GM11168 (cell line): ENCODE measurements around the gene WWC1.

Source experiments
- in situ Hi-C: fragments of 300-500 bp; cut with MboI; formaldehyde crosslinking; loops from one replicate; pipeline ENCODE4 v1.12.0; 2022; ENCODE audit warnings: low sequenced_read_pairs; ENCODE audit not compliant: unreplicated experiment

The WWC1 gene

DNA sequence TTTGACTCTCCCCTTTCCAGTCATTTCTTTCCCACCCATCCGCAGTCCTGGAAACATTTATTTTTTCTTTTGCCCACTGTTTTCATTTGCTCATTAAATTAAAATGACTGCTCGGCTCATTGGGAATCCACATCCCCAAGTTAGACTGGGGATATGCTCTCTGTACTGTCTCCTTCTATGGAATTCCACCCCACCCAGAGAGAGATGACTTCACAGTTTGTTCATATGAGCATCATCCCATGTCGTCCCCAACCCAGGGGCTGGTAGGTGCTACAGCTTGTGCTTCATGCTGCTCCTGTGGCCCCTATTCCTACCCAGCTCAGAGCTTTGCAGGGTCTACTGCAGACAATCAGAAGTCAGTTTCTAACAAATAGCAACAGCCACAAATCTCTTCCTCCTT, 178.4 kb downstream of the WWC1 start:
- in situ Hi-C loops: no loop called here

DNA sequence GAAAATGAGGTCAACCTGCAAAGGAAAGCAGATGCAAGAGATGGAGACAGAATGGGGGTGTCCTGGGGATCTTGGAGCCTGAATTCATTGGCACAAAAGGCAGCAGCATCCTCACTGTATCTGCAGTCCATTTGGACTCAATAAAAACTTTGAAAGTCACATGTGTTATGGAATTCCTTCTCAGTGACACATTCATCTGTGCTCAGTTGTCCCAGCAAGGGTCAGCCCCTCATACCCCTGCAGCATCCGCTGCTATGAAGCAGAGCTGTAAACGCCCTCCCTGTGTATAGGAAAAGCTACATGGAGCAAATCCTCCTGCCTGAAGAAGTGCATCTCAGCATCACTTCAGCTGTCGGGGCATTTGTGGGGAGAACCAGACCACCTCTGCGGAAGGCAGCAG, 180.3 kb downstream of the WWC1 start:
- in situ Hi-C loops: no loop called here

DNA sequence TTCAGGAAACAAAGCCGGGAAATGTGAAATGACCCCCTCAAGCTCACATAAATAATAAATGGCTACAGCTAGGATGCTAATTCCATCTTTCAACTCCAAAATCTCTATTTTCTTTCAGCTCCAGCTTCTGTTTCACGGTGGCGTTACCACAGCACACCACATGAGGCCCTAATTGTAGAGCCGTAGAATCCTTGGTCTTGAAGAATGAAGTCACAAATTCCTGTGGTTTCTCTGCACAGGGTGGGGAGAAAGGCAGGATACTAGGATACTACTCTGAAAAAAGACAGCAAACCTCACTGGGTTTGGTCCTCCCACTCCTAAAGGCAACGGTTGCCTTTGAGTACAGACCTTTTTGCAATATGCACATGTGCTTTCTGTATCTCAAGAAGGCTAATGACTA, 180.9 kb downstream of the WWC1 start:
- in situ Hi-C loops: no loop called here

DNA sequence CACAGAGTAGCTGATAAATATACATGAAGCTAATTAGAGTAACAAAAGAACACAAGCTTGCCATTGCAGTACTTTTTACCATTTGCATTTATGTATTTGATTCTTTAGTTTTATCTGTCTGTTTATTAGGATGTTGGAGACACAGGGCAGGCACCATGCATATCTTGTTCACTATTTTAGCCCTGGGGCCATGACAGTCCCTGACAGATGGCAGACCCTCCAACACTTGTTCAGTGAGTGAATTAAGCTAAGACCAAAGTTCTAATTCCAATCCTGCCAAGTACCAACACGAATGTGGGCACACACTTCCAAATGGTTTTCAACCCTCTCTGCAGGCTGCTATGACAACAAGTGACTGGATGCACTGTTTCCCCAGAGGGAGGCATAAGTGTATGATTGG, 182.9 kb downstream of the WWC1 start:
- in situ Hi-C loops: no loop called here

GRCh38 chr5:168477060-168477459, 185.6 kb downstream of the WWC1 start:
- in situ Hi-C loops: no loop called here

- in situ Hi-C loops: no loop called here
Measured at GRCh38 chr5:168479166-168479565, 187.7 kb downstream of the WWC1 start.

GRCh38 chr5:168480601-168481000, 189.2 kb downstream of the WWC1 start:
- in situ Hi-C loops: no loop called here

DNA sequence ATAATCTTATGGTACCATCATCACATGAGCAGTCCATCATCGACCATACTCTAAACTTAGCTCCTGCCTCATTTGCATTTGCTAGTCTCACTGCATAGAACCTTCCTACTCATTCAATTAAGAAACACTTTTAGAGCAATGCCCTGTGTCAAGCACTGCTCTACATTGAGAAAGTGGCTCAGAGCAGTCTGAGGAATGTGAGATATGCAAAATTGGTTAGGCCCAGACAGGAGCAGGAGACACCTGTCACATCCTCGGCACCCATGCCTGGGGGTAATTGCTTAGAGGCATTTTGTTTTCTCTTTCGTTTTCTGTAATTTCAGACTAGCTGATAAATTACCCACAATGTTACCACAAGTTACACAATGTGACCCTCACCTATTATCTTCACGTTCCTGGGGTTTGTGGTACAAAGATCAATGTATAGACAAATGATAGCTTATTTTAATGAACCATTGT, 189.9 kb downstream of the WWC1 start:
- in situ Hi-C loops: no loop called here

- in situ Hi-C loops: no loop called here
Measured at GRCh38 chr5:168482361-168482760, 190.9 kb downstream of the WWC1 start.

- in situ Hi-C loops: no loop called here
Measured at GRCh38 chr5:168486136-168486879, 194.9 kb downstream of the WWC1 start, which contains the start of gene RARS1. RARS1 (plus strand) TSS chr5:168486471; CDS start chr5:168486499, 28 bp downstream.

- in situ Hi-C loops: no loop called here
Measured at GRCh38 chr5:168489059-168489458, 197.6 kb downstream of the WWC1 start.

DNA sequence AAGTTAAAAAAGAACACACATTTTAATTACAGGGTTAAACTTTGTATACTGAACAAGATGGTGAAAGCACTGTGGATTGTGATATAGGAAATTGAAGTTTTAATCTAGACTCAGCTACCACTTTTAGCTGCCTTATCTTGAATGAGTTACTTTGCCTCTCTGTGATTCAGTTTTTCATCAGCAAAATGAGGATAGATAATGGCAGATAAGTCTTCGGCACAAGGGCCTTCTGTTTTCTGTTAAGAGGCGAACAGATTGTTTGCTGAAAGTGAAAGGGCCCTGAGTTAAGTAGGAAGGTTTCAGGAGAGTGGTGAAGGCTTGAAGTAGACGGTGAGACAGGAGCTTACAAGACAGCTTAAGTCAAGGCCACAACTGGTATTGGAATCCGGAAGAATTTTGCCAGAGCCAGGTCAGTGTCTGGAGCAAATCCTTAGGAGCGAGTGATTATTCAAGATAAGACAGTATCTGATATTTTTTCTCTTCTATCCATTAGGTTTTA, 202.7 kb downstream of the WWC1 start:
- in situ Hi-C loops: no loop called here

- in situ Hi-C loops: no loop called here
Measured at GRCh38 chr5:168502563-168503237, 211.3 kb downstream of the WWC1 start.

- in situ Hi-C loops: no loop called here
Measured at GRCh38 chr5:168513861-168514428, 222.5 kb downstream of the WWC1 start.
